Right lobe of liver (tissue), 4 donors: ENCODE data around the gene SYT2.

ENCODE experiments used
- POLR2A ChIP-seq: fragments of 450-650 bp; IDR thresholded peaks from one replicate; pipeline ENCODE4 v1.6.1; 2017; ENCODE audit warnings: antibody characterized with exemption, mild to moderate bottlenecking
- TF ChIP-seq, protein P1 (sequence below), 4 donors: fragments of 200-600 bp in 3 of 4; fragments of 450-650 bp in 1 of 4; IDR thresholded peaks; one replicate each; pipeline versions ENCODE4 v1.5.1 to v1.8.0; 2016 to 2022; ENCODE audit warnings: antibody characterized with exemption in 4 of 4, mild to moderate bottlenecking in 2 of 4
- donor health status: DM: no; HTN: no; CAD: no.
- donor health status: DM: no; HTN: no; CAD: no.
- donor health status: DM: no; HTN: yes; CAD: no.

DNA sequence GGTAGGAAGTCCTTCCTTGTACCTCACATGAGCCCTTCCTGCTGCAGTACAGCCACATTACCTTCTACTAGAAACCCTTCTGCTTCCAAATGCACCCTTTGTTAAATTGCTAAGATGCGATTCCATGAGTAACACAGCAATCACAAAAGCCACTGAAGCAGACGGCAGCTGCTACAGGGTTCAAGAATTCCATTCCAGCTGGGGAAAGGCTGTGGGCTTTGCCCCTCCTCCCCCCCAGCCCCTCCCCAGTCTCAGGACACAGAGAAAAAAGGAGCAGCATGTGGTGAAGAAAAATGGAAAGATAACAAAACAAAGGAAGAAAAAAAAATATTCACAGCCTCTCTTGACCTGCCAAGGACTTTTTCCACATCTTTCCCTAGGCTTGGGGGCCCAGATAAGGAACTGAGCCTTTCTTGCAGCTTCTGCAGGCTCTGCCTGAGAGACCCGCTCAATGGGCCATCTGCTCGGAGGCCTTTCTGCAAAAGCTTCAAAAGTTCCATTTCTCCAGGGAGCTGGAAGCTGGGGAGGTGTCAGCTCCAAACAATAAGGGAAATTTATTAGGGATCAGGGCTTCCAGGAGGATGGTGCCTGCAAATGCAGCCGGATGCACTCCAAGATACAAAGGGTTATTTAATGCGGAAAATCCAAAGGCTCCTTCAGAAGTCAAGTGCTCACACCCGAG, 72.1 kb downstream of the SYT2 start:
- TF ChIP-seq, protein P1, sequence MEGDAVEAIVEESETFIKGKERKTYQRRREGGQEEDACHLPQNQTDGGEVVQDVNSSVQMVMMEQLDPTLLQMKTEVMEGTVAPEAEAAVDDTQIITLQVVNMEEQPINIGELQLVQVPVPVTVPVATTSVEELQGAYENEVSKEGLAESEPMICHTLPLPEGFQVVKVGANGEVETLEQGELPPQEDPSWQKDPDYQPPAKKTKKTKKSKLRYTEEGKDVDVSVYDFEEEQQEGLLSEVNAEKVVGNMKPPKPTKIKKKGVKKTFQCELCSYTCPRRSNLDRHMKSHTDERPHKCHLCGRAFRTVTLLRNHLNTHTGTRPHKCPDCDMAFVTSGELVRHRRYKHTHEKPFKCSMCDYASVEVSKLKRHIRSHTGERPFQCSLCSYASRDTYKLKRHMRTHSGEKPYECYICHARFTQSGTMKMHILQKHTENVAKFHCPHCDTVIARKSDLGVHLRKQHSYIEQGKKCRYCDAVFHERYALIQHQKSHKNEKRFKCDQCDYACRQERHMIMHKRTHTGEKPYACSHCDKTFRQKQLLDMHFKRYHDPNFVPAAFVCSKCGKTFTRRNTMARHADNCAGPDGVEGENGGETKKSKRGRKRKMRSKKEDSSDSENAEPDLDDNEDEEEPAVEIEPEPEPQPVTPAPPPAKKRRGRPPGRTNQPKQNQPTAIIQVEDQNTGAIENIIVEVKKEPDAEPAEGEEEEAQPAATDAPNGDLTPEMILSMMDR (IDR thresholded peaks at IDR 0.05), result no peak
- TF ChIP-seq POLR2A, result no peak
